Stimulated activated CD4-positive, alpha-beta T cell treated with anti-CD3 and anti-CD28 coated beads, Interleukin-15, amount 100 ng/mL, for 48 hours (primary cell): ENCODE data around the gene ALK.

Experiments used
- DNase-seq, 2 donors: peaks; one replicate each; pipeline ENCODE4 v3.0.0-alpha.2; 2020; ENCODE audit warnings: low read depth in 2 of 2

Gene ALK

DNA sequence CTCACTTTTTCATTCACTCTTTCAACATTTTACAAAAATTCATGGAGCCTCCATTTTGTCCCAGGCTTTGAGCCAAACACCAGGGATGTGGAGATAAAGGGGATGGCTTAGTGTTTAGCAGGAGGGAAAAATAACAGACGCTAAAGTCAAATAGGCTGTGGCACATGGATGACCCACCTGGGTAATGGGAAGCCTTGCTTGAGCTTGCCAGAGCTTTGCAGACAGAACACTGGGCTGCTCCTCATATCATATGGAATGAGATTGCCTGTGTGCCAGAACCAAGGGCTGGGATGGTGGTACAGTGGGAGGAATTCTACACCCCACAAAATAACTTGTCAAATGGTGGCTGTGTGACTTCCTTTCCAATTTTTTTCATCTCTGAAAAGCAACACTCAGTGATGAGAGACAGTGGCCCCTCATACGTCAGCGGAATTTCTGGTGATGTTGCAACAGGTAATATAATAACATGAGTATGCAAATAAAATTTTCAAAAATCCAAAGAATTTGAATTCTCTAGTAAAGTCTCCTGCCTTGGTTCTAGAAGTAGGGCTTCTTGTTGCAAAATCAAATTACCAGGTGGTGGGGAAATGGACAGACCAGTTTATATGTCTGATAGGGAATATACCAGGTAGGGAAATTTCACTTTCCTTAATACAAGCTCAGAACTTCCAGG is 553.3 kb downstream of the ALK start:
- no peak for DNase-seq

DNA sequence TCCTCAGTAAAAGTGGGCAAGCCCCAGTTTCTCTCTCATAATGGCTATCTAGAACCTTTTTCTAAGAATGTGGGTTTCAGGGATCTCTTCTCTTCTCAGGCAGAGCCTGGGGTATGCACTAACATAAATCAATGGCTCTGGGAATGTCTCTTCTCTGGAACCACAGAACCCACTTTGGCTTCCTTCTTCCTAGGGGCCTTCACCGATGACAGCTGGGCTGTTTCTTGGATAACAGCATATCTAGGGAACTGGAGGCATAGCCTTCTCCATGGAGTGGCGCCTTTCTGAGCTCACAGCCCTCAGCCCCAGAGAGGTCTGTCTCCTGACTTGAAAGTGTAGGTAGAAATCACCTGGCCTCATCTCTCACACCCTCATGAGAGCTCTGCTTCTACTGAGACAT is 558.3 kb downstream of the ALK start:
- no peak for DNase-seq

DNA sequence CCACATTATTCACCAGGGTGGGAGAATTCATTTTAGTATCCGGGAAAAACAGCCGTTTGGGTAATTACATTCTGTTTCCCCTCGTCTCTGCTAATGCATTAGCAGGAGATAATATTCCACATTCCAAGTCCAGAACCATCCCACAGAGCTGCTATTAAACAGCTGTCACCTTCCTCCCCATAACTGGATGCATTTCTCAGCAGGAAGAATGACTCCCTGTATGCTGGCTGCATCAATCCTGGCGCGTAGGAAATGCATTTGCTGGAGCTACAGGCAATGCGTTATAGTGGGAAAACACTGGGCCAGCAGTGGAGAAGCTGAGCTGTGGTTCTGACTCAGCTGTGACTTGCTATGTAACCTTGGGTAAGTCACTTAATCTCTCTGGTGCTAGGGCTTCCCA is 560.2 kb downstream of the ALK start:
- DNase-seq: no peak

DNA sequence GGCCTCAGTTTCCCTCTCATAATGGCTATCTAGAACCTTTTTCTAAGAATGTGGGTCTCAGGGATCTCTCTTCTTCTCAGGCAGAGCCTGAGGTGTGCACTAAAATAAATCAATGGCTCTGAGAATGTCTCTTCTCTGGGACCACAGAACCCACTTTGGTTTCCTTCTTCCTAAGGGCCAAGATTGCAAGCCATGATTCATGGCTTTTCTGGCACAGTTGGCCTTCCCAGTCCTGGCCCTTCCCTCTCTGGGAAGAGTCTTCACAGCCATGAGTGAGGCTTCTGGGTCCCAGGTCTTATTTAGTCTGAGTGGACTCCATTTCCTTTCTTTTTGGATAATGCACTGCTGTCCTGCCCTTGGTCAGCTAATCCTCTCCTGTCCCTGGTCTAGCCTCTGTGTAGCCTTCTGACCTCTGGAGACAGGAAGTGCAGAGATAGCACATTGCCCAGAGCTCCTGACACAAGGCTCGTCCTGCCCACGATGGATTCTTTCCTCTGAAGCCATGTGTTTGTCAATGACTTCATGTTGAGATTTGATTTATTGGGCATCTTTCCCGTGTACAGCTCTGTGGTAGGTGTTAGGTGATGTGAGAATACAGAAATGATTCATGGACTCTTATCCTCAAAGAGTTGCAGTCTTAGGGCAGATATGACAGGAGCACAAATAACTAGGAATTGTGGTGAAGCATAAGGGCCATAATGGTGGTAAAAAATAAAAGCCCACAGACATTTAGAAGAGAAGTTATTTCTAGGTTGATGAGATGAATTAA is 561.2 kb downstream of the ALK start:
- DNase-seq: no peak

DNA sequence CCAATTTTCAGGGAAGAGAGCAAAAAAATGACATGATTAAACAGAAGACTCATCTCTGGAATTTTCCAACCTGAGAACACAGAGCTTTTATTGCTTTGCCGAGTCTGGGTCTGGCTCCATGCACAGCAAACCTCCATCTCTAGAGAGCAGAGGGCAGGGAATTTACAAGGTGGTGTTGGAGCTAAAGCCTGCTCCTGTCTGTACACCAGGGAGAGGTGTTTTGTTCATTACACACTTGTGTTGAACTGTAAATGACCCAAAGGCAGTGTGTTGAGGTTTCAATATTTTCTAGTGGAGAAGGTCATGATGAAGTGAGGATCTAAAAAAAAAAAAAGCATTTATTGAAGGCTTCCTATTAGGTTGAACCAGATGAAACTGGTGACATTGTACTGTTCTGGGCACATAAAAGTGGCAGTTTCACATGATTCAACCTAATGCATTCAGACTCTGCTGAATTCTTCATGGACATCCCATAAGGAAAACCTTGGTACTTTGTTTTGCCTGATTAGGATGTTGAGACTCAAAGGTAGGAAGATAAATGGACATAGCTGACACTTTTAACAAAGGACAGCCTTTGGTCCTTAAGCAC is 567.9 kb downstream of the ALK start:
- no peak for DNase-seq

DNA sequence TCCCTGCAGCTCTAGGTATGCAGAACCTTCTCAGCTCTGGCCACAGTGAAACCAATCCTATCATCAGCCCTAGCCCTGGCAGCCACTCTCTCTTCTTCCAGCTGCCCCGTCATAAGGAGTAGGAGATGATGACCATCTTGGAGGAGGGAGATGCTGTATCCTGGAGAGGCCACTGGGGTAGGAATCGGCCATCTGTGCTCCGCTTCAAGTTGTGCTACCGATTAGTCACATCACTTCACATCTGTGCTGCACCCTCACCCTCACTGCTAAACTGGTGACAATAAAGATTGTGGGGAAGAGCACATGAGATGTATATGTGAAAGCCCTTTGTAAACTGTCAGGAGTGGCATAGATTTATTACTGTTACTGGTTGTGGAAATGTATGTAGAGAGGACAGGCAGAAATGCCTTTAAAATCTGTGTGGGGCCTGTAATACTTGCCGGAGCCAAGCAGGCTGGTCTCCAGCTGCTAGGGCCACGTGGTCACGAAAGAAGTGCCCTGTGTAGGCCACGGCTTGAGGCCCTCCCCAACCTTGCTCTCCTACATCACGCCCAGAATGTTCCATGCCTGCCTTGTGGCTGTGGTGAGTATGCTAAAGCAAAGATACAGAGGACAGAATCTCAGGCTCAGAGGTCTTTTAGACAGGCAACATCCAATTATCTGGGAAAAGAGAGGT is 569.3 kb downstream of the ALK start:
- DNase-seq: no peak

DNA sequence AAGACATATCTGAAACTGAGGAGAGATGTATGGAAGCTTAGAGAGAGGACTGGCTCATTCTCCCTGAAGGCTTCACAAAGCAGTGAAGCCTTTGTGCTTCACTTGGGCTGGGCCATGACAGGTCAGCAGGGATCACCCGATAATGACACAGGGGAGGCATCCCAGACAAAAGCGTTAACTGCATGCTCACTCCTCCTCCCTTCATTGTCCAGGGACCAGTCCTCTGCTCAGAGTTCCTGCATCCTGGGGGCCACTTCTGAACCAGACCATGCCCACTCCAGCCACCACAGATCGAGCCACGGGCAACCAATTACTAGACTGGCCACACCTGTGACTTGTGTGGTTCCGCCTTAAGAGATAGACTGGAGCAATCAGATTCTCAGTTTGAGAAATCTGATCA is 570.1 kb downstream of the ALK start:
- DNase-seq: no peak

DNA sequence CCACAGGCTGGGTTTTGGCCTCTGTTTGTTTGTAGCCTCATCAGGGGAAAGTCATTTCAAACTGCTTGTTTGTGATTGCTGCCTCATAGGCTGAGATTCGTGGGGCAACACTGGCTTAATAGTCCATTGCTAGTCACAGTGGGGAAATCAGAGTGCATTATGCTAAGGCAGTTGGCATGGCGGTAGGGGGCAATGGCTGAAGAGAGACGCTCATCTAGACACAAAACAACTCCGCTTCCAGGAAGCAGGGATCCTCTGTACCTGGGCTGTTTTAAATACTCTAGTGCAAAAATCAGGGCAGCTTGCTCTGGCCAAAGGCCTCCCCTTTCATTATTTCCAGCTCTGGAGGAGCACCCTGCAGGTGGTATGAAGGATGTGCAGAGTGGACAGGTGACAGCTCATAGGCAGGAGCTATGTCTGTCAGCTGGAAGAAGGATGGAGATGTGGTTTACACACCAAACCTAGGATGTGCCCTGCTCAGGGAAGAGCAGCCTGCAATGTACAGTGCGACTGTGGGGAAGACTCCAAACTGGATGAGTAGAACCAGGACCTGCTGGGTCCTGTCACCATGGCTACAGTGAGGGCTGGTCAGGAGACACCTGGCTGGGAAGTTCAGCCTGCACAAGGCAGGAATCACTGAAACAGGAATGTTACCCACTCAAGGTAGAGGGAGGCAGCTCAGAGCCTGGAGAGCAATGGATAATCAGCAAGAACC is 571.9 kb downstream of the ALK start:
- no peak for DNase-seq

DNA sequence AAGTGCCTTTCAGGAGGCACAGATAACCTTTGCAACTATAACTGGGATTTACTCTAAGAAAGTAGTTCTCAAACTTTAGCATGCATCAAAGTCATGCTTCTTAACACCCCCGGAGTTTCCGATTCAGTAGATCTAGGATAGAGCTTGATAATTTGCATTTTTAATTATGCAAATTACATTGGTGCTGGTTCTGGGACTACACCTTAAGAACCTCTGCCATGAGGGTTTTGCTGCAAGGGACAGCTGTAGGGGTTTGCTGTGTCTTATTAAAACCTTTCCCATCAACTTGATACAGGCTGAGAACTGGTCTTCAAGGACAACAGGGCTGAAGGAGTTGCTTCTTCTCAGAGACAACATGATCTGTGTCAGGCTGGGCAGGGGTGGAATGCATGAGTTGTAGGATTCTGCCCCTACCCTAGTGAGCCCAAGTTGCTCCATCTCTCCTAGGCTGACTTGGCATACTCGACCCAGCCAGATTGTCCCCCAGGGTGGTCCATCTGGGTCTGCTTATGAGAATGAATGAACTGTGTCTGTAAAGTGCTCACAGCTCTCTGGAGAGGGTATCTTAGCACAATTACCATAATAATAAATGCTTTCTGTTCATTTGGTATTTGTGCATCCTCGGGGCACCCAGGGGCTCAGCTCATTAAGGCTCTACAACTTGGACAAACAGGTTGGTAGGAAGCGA is 573.5 kb downstream of the ALK start:
- DNase-seq: no peak

DNA sequence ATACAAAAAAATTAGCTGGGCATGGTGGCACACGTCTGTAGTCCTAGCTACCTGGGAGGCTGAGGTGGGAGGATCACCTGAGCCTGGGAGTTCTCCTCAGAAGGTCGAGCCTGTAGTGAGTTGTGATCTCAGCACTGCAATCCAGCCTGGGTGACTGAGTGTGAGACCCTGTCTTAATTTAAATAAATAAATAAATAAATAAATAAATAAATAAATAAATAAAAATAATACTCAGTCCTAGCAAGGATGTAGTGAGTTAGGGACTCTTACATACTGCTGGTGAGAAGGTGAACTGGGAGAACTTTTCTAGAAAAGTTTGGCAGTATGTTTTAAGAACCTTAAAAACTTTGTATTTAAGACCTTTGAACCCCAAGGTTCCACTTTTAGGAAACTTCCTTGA is 576.1 kb downstream of the ALK start:
- no peak for DNase-seq

DNA sequence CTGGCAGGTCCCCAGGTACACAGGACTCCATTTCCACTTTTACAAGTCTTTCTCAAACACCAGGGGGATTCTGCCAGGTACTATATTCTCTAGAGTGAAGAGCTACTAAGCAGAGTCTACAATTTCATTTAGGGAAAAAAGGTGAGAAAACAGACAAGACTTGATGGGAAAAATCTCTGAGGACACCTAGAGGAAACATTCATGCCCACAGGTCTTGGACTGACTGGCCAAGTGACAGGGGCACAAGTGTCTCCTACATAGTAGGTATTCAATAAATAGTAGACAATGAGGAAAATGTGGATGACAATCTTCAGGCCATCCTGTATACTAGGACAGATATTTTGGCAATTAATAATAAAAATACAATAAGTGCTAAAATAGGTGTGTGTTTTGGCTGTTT is 577.6 kb downstream of the ALK start:
- DNase-seq: no peak

DNA sequence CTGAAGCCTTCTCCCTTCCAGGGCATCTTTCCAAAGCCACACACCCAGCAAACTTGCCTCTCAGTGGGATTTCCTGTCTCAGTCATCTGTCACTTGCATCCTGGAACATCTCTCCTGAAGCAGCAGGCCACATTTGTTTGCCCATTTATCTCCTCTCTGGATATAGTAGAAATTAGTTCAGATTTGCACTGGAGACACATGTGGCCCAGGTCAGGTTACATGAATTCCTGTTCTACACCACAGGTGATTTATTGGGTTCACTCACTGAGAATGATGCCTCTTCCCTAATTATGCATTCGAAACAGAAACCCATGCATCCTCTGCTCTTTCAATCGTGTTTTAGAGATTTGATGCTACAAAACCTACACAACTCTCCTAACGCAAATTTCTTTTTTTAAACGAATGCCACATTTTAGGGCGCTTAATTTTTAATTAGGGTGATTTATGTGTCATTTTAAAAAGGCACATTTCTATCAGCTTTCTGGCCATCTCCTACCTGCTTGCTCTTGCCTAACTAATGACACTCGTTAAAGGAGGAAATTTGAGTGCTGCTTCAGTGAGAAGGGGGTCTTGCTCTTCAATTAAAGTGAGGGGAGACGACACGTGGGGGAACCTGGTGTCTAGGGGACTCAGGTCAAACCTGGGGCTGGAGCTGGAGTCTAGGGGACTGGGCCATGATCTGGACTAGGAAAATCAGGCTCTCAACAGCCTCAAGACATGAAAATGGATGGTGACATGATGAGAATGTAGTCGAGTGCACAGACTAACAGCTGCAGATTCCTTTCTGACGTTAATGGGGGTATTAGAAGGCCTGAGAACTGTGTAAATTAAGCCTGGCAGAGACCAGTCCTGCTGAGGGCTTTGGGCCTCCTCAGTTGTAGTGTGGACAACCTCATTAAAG is 584.8 kb downstream of the ALK start:
- no peak for DNase-seq

DNA sequence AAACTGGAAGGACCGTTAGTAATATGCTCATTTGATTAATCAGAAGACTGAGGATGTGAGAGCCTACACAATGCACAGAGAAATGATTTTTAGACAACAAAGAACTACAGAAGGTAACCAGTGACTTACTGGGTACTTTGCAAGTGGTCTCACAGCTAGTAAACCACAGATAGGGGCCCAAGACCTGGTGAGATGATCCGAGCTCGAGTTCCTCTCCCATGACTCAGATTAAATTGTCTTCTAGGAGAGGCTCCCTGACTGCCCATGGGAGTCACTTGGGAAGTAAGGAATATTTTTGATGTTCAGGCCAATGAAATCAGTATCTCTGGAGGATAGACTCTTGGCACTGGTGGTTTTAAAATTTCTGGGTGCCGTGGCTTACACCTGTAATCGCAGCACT is 586.0 kb downstream of the ALK start:
- no peak for DNase-seq

DNA sequence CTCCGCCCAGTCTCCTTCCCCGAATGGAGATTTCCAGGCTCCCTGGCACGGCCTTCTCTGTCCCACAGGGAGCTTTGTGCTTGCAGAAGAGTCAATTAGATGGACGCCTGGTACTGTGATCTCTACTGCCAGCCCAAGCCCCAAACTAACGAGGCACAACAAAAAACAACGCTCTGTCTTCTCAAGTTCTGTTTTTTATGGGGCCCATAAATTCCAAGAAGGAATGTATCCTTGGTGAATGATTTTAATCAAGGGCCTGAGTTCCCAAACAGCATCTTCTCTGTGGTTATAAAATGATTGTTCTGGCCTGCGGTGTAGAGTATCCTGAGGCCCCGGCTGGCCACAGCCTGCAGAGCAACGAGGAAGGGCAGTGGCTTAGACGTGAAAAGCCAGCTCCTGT is 586.7 kb downstream of the ALK start:
- DNase-seq: no peak

DNA sequence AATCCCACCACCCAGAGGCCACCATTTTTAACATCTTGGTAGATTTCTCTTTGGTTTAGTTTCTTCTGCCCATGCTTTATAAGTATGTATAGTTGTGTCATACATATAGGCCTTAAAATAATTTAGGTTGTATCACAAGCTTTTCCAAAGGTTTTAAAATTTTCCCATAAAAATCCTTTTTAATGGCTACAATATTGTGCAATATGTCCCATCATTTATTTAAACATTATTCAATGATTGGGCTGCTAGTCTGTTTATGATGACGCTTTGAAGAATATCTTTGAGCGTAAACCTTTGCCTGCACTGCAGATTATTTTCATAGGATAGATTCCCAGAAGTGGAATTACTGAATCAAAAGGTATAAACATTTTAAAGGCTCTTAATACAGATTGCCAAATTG is 588.8 kb downstream of the ALK start:
- DNase-seq: no peak

DNA sequence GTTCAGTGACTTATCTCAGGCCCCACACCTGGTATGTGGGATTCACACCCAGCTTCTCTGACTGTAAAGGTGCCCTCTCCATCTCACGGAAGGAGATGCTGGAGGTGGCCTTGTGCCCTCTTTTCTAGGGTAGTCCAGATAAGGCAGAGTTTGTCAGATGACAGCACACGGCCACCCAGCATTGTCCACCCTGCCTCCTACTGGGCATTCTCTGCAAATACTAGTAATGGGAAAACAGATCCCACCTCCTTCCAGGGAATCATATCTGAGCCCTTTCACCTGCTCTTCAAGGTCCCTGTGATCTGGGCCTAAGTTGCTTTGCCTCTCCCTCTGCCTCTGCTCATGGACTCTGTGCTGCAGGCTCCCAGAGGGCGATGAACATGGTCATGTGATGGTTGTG is 591.5 kb downstream of the ALK start:
- DNase-seq: no peak

DNA sequence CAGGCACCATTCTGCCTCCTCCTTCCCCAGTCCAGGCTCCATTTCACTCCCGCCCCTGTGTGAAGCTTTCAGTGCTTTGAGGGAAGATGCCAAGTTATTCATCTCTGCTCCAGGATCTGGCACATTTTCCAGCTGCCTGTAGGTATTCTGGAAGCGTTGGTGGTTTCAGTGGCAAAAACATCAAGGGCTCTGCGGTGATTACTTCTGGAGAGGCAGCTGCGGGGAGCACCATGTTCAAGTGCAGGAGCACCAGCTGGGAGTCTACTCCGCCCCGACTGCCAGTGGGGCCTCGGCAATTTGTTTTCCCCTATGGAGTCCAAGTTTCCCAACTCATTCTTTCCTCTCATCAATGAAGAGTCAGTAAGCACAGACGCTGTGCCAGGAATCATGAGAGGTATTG is 594.5 kb downstream of the ALK start:
- no peak for DNase-seq

DNA sequence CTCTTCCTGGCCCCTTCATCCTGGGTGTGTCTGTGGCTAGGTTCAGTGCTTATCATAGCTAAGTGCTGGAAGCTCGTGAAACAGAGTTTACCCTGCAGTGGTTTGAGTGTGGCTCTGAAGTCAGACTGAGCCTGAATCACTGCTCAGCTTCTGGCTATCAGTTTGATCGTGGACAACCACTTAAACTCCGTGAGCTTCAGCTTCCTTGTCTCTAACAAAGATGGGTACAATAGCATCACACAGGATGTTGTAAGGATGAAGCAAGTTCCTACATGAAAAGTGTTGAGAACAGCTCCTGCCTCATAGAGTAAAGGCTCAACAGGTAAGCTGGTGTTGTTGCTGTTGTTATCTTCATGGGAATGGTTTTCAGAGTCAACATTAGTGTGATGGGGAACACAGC is 595.8 kb downstream of the ALK start:
- no peak for DNase-seq

DNA sequence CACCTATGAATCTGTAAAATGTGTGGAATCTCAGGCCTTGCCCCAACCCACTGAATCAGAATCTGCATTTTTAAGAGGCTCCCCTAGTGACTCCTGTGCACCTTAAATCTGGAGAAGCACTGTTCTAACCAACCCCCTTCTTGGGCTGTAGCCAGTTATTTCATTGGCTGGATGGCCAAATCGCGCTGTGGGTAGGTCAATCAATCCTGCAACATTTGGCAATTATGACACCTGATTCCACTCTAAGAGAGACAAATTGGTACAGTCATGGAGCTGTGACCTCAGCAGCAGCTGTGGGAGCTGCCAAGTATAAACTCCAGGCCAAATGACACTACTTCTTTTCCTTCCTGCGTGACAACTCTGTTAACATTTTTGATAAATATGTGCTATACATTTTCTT is 597.4 kb downstream of the ALK start:
- DNase-seq: no peak

DNA sequence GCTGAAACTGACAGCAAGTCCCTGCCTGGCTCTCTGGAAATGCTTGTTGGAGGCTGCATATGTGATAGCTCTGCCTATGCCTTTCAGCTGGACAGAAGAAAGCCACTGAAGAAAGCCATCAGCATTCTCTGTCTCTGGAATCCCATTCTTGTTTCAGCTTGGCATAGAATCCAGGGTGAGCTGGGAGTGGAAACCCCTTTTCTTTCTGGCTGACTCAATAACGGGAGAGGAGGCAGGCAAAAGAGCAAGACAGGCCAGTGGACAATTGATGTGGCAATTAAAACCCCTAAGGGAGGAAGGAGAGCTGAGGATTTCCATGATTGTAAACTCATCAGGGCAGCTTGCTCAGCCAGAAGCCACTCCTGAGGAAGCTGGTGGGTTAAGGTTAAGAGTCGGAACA is 598.1 kb downstream of the ALK start:
- DNase-seq: no peak
